Measurements from ENCODE around the gene MRPS18C.
"Not testable (repeated sequence)": the region's sequence is repeated elsewhere in the genome, so short reads cannot be mapped to it uniquely, and the experiment has no call there.

Gene MRPS18C

DNA sequence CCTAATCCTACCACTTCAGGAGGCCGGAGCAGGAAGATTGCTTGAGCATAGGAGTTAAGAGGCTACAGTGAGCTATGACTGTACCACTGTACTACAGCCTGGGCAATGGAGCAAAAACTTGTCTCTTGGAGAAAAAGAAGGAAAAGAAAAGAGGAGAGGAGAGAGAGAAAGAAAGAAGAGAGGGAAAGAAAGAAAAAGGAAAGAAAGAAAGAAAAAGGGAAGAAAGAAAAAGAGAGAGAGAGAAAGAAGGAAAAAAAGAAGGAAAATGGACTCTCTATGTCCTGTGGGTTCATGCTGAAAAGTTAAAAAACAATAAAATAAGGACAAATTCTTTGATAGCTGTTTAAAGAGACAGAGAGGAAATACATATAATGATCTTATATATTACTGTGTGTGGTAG lies 42.3 kb downstream of the MRPS18C start:
- DNase-seq, result no peak

- DNase-seq, result not testable (repeated sequence)
Observed at GRCh38 chr4:83501671-83502070, 45.8 kb downstream of the MRPS18C start.

DNA sequence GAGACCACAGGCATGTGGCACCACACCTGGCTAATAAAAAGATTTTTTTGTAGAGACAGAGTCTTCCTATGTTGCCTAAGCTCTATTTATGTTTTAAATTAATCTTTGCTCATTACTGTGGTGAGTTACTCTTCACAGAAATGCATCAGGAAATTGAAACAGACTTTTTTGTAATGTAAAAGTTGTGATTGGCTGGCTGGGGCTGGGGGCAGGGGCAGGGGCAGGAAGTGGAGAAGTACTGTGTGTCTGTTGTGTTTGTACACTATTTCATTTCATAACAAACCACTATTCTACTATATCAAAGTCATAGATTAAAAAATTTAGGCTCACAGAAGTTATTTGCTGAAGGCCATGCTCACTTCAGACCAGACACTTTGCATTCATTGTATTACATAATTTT lies 48.1 kb downstream of the MRPS18C start:
- DNase-seq, result no peak

GRCh38 chr4:83504503-83504902 lies 48.6 kb downstream of the MRPS18C start:
- DNase-seq, result no peak

GRCh38 chr4:83504996-83505395 lies 49.1 kb downstream of the MRPS18C start:
- no peak for DNase-seq

DNA sequence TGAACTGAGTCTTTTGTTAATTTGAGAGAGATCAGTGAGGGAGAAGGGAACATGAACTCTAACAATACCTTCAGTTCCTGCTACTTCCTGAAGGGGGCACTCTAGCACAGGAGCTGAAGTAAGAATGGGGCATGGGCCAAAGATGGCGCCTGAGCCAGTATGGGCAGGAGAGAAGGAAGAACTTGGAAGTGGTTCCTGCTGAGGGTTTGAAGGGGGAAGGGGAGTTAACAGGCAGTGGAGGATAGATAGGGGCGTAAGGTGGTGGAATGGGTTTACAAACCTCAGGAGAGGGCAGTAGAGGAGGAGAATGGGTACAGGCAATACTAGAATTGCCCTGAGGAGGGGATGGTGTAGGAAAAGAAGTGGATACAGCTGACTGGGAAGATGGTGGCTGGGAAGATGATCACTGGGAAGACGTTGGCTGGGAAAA lies 53.3 kb downstream of the MRPS18C start:
- peak; percentile 40 for DNase-seq

DNA sequence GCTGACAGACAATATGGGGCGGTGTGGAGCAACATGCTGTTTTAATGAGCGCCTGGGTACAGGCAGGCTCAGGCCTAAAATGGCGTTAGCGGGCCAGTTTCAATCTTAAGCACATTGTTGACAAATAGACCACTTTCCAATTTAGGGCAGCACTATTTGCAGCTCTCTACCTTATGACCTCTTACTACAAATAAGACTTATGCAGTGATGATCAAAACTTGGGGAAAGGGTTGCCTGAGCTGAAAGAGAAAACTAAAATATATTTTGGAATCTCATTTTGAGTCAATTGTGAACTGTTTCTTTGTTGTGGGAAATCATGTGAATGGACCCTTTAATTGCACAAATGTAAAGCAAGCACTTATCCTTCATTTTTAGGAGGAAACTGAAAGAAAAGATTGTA lies 54.6 kb downstream of the MRPS18C start:
- DNase-seq, result no peak

Measured in fibroblast of skin of abdomen (primary cell).